GM18499 (cell line): ENCODE results near the gene NLRP3.
"Not testable (repeated sequence)": the region's sequence is repeated elsewhere in the genome, so short reads cannot be mapped to it uniquely, and the experiment has no call there.

ENCODE experiments used
- ATAC-seq: cut with Tn5 transposase; IDR thresholded peaks from one replicate; pipeline ENCODE4 v1.9.1; 2021; ENCODE audit warnings: moderate number of reproducible peaks; ENCODE audit not compliant: insufficient read depth, unreplicated experiment

NLRP3 gene

DNA sequence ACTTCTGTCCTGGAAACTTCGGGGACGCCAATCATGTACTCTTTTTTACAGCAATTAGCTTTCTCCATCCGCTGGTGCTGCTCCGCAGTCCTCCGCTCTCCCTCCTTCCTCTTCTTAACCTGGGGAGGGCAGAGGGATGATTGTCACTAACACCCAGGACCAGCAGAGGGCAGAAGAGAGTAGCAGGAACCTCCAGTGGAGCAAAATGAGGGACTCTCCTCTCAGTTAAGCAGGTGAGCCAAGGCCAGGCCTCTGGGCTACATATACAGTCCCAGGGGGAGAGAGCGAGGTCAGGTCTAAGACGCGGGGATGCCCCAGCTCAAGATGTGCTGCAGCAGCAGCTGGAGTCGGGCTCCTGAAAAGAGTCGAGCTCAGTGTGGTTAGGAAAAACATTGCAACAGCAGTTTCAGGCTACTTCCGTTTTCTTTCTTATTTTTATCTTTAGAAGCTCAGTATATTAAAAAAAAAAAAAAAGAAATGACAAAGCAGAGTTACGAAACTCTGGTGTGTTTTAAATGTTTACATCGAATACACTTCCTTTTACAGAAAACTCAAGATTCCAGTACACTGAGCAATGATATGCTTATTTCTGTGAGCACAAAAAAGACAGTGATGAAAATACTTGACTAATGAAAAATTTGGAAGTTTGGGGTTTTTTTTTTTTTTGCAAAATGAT, 25.7 kb upstream of the NLRP3 start:
- ATAC-seq = peak; percentile 99

DNA sequence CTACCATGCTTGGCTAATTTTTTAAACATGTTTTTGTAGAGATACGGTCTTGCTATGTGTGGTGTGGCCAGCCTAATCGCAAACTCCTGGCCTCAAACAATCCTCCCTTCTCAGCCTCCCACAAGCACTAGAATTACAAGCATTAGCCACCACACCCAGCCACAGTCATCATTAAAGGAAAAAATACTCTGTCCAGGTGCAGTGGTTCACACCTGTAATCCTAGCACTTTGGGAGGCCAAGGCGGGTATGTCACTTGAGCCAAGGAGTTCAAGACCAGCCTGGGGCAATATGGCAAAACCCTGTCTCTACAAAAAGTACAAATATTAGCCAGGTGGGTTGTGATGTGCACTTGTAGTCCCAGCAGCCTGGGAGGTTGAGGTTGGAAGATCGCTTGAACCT, 25.0 kb upstream of the NLRP3 start:
- no peak for ATAC-seq

DNA sequence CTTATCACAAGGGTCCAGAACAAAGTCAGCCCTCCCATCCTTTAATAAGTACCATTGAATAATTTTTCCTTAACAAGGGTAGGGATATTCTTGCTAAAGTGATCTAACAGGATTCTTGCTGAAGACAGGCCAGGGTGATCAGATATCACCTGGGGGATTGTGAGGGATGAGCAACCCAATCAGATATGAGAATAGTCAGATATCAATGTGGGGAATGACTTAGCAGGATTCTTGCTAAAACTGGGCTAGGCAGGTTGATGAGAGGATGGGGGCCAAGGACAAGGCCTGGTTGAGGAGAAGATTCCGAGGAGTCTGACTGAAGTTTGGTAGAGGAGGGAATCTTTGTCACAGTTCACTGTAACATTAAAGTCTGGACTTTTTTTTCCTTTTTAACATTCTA, 23.9 kb upstream of the NLRP3 start:
- ATAC-seq = no peak

DNA sequence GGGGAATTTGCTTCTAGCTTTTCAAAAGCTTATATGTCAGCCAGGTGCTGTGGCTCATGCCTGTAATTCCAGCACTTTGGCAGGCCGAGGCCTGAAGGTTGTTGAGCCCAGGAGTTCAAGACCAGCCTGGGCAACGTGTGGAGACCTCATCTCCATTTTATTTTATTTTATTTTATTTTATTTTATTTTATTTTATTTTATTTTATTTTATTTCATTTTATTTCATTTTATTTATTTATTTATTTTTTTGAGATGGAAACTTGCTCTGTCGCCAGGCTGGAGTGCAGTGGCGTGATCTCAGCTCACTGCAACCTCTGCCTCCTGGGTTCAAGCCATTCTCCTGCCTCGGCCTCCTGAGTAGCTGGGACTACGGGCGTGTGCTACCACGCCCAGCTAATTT, 20.9 kb upstream of the NLRP3 start:
- ATAC-seq = not testable (repeated sequence)

DNA sequence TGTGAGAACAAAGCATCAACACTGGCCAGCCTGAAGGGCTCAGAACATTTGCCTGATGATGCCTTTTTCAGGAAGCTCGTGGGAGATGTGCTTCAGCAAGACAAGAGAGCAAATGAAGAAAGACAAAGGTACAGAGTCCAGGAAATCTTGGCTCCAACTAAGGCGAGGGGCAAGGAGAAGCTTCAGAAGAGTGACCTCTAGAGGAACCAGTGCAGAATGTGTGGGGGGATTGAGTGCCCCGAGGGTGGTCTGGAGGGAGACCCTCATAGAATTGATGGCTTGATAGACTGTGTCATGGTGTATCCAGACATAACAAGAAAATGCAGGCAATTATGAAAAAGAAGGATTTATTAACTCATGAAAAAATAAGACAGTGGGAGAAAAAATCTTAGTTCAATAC, 15.3 kb upstream of the NLRP3 start:
- ATAC-seq = no peak

DNA sequence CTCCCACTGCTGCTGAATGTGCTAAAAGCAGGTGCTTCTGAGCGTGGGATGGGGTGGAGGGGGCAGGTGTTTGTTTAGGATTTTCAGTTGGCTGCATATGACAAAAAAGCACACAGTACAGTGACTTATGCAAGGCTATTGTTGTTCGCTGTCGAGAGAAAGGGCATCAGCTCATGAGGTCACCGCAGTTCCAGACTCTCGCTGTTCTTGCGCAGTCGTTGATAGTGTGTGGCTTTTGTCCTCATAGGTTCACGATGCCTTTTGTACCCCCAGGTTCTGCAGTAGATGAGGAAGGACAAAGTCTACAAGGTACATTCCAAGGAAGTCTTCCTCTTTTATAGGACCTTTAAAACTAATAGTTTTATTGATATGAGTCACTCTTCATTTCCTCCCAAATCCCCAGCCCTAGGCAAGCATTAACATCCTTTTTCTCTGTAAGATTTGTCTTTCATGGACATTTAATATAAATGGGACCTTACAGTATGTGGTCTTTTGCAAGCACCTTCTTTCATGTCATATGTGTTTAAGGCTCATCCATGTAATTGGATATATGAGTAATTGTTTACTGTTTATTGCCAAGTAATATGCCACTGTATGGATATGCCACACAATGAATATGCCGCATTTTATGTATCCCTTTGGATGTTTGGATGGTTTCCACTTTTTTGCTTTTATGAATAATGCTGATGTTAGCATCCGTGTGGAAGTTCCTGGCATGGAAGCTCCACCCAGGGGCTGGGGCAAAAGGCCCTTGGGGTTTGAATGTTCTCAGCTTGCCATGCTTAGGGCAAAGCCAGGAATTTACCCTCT, 14.5 kb upstream of the NLRP3 start:
- no peak for ATAC-seq

DNA sequence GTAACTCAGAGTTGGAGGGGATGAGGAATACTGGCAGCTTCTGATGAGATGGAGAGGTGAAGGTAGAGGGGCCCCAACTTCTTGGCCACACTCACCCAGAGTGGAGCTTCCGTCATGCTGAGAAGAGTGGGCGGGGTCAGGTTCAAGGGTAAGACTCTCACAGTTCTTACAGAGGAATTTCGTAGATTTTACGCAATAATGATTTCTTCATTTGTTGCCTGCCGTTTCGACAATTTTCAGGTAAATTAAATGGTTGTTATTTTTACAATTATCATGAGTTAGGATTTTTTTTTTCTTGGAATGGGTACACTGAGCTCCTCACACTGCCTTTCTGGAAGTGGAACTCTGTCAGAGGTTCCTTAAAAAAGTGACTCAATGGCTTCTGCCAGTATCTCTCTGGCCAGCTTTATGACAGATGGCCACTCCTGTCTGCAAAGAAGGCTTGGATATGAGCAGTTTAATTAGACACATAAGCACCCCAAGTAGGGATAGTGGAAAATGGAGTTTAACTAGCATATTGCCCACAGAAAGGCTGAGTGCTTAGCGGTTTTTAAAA, 13.8 kb upstream of the NLRP3 start:
- no peak for ATAC-seq

DNA sequence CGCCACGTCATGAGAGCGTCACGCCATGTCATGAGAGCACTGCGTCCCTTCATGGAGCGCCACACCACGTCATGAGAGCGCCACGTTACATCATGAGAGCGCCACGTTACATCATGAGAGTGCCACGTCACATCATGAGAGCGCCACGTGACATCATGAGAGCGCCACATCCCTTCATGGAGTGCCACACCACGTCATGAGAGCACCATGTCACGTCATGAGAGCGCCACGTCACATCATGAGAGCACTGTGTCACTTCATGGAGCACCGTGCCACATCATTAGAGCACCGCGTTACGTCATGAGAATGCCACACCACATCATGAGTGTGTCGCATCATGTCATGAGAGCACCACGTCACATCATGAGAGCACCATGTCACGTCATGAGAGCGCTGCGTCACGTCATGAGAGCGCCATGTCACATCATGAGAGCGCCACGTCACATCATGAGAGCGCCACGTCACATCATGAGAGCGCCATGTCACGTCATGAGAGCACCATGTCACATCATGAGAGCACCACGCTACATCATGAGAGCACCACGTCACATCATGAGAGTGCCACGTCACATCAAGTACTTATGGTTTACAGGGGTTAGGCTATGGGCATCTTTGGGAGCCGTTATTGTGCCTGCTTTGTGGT, 9.8 kb upstream of the NLRP3 start:
- ATAC-seq = no peak

DNA sequence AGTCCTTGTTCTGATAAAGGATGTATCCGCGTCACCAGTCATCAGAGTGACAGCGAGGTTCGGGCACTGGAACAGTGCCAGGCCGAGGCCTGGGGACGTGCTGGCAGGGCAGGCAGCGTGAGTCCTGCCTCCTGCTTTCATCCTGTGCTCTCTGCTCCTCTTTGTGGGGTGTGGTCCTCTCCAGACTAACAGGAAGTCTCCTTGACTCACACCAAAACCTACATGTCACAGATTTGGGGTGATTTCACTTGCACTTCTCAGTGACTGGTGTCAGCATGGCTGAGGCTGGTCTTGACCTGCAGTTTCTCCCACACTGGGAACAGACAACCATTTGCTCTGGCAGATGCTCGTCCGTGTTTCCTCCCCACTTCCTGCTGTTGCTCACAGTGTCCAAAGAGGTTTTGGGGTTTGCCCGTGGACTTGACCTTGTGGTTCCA, 8.8 kb upstream of the NLRP3 start:
- ATAC-seq = peak; percentile 74

DNA sequence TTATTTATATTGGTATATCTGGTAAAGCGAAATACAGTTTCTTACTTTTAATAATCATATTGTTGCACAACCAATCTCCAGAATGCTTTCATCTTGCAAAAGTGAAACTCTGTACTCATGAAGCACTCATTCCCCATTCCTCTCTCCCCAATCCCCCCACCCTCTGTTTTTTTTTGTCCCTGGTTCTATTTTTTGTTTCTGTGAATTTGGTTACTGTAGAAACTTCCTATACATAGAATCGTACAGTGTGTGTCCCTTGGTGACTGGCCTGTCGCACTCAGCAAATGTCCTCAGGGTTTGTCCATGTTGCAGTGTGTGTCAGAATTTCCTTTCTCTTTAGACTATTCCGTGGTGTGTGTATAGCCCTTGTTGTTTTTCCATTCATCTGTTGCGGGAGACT, 7.9 kb upstream of the NLRP3 start:
- no peak for ATAC-seq

DNA sequence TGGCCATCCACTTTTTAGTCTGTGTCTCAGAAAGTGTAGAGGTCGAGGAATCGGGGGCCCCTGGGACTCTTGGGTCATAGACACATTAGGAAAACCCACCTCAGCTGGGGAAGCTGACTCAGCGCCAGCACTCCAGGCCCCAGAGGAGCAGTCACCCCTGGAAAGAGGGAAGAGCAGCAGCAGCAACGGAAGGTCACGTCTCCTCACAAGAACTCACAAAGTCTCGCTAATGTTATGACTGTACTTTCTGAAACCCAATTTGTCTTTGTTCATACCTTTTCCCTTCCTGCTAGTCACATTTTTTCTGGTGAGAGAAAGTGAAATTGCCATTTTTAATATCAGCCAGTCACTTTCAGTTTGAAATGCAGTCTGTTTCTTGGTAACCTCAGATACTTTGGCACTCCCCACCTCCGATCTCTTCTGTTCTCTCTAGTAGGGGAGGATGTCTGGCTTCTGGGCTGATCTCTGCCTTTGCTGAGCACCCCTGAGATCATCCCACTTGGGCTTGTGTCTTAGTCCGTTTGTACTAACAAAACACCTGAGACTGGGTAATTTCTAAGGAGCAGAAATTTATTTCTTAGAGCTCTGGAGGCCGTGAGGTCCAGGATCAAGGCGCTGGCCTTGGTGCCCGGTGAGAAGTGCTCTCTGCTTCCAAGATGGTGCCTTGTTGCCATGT, 6.0 kb upstream of the NLRP3 start:
- peak; percentile 82 for ATAC-seq

DNA sequence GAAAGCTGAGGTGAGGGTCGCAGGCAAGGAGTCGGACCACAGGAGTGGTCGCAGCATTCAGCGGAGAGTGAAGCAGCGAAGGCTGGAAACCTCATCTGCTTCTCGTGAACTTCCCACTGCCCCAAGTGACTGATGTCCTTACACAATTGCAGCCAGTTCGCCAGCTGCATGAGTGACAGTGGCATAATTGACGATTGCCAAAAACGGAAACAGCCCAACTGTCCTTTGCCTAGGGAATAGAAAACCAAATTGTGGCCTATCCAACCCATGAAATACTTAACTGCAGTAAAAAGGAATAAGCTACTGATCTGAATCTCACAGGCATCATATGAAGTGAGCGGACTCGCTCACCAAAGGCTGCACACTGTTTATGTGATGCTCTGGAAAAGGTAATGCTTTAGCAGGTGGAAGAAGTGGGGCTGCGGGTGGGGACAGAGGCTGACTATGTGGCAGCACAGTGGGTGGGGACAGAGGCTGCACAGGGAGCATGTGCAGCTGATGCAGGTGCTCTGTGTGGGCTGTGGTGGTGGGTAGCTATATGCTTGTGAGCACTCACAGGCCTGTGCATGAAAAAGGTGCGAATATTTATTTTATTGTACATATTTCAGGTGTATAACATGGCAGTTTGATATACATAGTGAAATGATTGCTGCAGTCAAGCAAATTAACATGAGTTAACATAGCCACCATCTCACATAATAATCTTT, 4.2 kb upstream of the NLRP3 start:
- ATAC-seq = no peak

DNA sequence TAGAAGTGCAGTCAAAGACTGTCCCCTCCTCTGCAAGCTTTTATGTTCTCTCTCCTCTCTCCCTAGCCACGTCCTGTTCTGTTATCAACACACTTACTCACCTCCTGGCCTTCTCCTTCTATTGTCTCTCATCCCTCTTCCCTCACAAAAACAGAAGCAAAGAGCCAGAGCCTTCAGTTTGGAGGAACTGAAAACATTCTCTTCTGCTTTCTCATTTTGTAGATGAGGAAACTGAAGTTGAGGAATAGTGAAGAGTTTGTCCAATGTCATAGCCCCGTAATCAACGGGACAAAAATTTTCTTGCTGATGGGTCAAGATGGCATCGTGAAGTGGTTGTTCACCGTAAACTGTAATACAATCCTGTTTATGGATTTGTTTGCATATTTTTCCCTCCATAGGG, 1.9 kb downstream of the NLRP3 start:
- no peak for ATAC-seq

DNA sequence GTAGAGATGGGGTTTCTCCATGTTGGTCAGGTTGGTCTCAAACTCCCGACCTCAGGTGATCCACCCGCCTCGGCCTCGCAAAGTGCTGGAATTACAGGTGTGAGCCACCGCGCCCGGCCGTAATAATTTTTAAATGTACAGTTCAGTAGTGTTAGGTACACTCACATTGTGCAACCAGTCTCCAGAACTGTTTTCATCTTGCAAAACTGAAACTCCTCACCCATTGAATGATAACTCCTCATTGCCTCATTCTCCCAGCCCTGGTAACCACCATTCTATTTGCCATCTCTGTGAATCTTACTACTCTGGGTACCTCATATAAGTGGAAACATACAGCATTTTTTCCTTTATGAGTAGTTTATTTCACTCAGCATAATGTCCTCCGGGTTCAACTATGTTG, 3.4 kb downstream of the NLRP3 start:
- ATAC-seq = no peak

DNA sequence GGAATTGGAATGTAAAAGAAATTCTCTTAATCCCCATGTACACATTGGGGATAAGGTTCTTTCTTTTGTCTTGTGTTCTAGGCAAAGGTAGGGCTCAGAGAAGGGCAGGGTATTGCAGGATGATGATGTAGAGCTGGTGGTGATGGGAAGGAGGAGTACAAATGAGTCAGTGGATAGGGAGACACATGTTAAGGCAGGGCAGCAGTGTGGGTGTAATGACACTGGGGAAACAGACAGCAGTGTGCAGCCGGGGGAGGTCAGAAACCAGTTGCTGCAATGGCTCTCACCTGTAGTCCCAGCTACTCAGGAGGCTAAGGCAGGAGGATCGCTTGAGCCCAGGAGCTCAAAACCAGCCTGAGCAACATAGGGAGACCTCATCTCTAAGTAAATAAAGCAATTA, 5.1 kb downstream of the NLRP3 start:
- no peak for ATAC-seq

DNA sequence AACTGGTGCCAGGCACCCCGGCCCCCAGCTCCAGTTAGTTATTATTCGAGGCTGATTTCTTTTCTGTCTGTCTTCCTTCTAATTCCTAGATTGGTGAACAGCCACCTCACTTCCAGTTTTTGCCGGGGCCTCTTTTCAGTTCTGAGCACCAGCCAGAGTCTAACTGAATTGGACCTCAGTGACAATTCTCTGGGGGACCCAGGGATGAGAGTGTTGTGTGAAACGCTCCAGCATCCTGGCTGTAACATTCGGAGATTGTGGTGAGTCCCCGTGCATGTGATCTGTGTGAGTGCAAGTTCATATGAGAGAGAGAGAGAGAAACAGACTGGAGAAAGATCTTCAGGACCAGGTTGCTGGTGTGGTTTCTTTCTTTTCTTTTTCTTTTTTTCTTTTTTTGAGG, 13.5 kb downstream of the NLRP3 start:
- no peak for ATAC-seq

DNA sequence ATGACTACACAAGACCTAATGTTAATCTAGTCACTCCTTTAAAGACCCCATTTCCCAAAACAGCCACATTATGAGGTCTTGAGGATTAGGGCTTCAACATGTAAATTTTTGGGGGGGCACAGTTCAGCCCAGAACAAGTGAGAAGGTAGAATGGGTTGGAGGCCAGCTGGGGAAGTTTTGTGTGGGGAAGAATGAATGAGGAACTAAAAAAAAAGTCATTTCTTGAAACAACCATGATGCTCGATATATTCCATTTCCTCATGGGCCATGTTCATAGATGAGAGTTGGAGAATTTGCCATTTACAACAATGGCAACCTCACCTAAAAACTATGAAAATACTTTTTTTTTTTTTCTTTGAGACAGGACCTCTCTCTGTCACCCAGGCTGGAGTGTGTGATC, 14.5 kb downstream of the NLRP3 start:
- no peak for ATAC-seq

DNA sequence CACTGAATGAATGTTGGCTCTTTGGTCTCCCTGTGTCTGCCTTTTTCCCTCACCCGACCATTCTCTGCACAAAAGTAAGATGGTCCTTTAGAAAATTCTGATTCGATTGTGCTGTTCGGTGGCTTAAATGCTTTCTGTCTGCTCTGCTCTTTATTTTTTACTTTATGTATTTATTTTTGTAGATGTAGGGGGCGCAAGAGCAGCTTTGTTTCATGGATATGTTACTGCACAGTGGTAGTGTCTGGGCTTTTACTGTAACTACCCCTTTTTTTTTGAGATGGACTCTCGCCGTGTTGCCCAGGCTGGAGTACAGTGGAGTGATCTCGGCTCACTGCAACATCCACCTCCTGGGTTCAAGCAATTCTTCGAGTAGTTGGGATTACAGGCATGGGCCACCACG, 15.7 kb downstream of the NLRP3 start:
- no peak for ATAC-seq

DNA sequence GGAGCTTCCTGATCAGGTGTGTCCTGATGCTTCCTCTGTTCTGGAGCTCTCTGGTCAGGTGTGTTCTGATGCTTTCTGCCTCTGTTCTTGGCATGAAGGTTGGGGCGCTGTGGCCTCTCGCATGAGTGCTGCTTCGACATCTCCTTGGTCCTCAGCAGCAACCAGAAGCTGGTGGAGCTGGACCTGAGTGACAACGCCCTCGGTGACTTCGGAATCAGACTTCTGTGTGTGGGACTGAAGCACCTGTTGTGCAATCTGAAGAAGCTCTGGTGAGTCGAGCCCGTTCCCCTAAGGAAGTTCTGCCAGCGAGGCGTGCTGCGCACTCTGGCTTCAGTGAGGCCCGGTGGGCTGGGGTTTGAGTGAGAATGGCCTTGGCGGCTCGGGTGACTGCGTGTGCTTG, 18.0 kb downstream of the NLRP3 start:
- no peak for ATAC-seq
